Measurements from ENCODE around the gene REXO5.

GRCh38 chr16:20768121-20768520, 38.2 kb upstream of the REXO5 start:
- no peak for TF ChIP-seq EZH2 (IDR thresholded peaks at IDR 0.05; ENCODE audit: low read length, unreplicated experiment)
- no peak for TF ChIP-seq CTCF (conservative IDR thresholded peaks at IDR 0.05; ENCODE audit: low read depth, low read length)
